GM23248 (cell line): ENCODE data around the gene NKX1-1. TPM values are rescaled to one million over a fixed set of nuclear protein-coding genes. Genes with fewer than 3 reads are reported as not detected.

ENCODE experiments used
- DNase-seq: peaks from one replicate; pipeline ENCODE4 v3.0.0-alpha.2; 2015
- H2AFZ ChIP-seq: fragments of 200-600 bp; sonication (generic); 2 replicates; pipeline ENCODE4 v1.6.1; 2016; ENCODE audit warnings: antibody characterized with exemption
- H3F3A ChIP-seq: fragments of 200-600 bp; sonication (generic); 2 replicates; pipeline ENCODE4 v1.6.1; 2016; ENCODE audit warnings: mild to moderate bottlenecking, antibody characterized with exemption, mixed run types; ENCODE audit not compliant: insufficient read depth
- H3K27ac ChIP-seq: fragments of 200-600 bp; sonication (generic); 2 replicates; pipeline ENCODE4 v1.5.1; 2016; ENCODE audit warnings: mild to moderate bottlenecking
- H3K27me3 ChIP-seq: fragments of 200-600 bp; sonication (generic); replicated peaks from 2 replicates; pipeline ENCODE4 v1.6.1; 2016; ENCODE audit warnings: mild to moderate bottlenecking; ENCODE audit not compliant: insufficient read depth
- H3K36me3 ChIP-seq: fragments of 200-600 bp; sonication (generic); 2 replicates; pipeline ENCODE4 v1.6.1; 2016; ENCODE audit warnings: low read depth, mild to moderate bottlenecking
- H3K4me1 ChIP-seq: fragments of 200-600 bp; sonication (generic); 2 replicates; pipeline ENCODE4 v1.6.1; 2016; ENCODE audit warnings: mild to moderate bottlenecking; ENCODE audit not compliant: insufficient read depth
- H3K4me2 ChIP-seq: fragments of 200-600 bp; sonication (generic); one replicate; pipeline ENCODE4 v1.6.1; 2016; ENCODE audit warnings: mild to moderate bottlenecking; ENCODE audit not compliant: unreplicated experiment
- H3K4me3 ChIP-seq: fragments of 200-600 bp; sonication (generic); 2 replicates; pipeline ENCODE4 v1.5.1; 2016; ENCODE audit warnings: mild to moderate bottlenecking
- H3K79me2 ChIP-seq: fragments of 200-600 bp; sonication (generic); 2 replicates; pipeline ENCODE4 v1.6.1; 2016; ENCODE audit warnings: mild to moderate bottlenecking; ENCODE audit not compliant: insufficient read depth
- H3K9ac ChIP-seq: fragments of 200-600 bp; sonication (generic); 2 replicates; pipeline ENCODE4 v1.6.1; 2016; ENCODE audit warnings: mild to moderate bottlenecking
- H3K9me2 ChIP-seq: fragments of 200-600 bp; sonication (generic); 2 replicates; pipeline ENCODE4 v1.6.1; 2016; ENCODE audit warnings: mixed run types, mild to moderate bottlenecking, moderate library complexity; ENCODE audit not compliant: insufficient read depth
- H3K9me3 ChIP-seq: fragments of 200-600 bp; sonication (generic); one replicate; pipeline ENCODE4 v1.6.1; 2017; ENCODE audit warnings: low read depth
- H4K20me1 ChIP-seq: fragments of 200-600 bp; sonication (generic); 2 replicates; pipeline ENCODE4 v1.6.0; 2016; ENCODE audit not compliant: insufficient read depth
- EZH2 ChIP-seq: fragments of 200-600 bp; sonication (generic); IDR thresholded peaks from 2 replicates; pipeline ENCODE4 v1.6.1; 2018; ENCODE audit warnings: antibody characterized with exemption, mild to moderate bottlenecking; ENCODE audit not compliant: insufficient read depth, poor library complexity, severe bottlenecking
- EZH2phosphoT487 ChIP-seq: fragments of 200-600 bp; sonication (generic); IDR thresholded peaks from 2 replicates; pipeline ENCODE4 v1.6.1; 2018; ENCODE audit warnings: antibody characterized with exemption, moderate library complexity, mild to moderate bottlenecking, low read depth; ENCODE audit not compliant: insufficient read depth
- WGBS, 2 experiments: methylation state at CpG; one replicate each; pipeline ENCODE4 v1.1.6; 2015 to 2017; ENCODE audit warnings: low lambda C conversion rate in 2 of 2, low coverage in 1 of 2; ENCODE audit errors: missing lambda C conversion rate in 2 of 2; 5-methylcytosine and 5-hydroxymethylcytosine counted together
- in situ Hi-C: fragments of 300-500 bp; cut with MboI; formaldehyde crosslinking; loops from 2 replicates; pipeline ENCODE4 v1.15.0; 2020
- polyA plus RNA-seq: library from polyadenylated mRNA; unstranded; fragments of >200 nt; fragmentation: Nextera tagmentation; extraction: Ambion mirVana; gene quantifications from 2 replicates; pipeline ENCODE4 v1.2.1, GENCODE V29; 2016
- total RNA-seq: library from RNA; depleted of rRNA; stranded (reverse); fragments of >200 nt; shearing (Covaris generic); gene quantifications from 2 replicates; pipeline ENCODE4 v1.2.3, GENCODE V29; 2014

Gene NKX1-1
- total and polyA plus RNA-seq, 2 experiments from 2014 or later: not detected

GRCh38 chr4:1402516-1403091 lies 3.6 kb downstream of the NKX1-1 start:
- H3K4me2 ChIP-seq: no peak overlapping the region
- no peak overlapping the region for H3K4me3 ChIP-seq
- H3K4me1 ChIP-seq: no peaks in the 10 kb centered on the region
- H3K36me3 ChIP-seq: no peaks in the 10 kb centered on the region
- TF ChIP-seq EZH2: peak; percentile 77
- TF ChIP-seq EZH2phosphoT487: peak; percentile 60; the same call in 1 of the 2 replicates
- H4K20me1 ChIP-seq: no peaks in the 10 kb centered on the region
- no peak overlapping the region for H3K9ac ChIP-seq
- no peaks in the 10 kb centered on the region for H3K79me2 ChIP-seq
- WGBS, 2 experiments: 4 to 5% methylated on average over 48 to 49 of the region's 69 CpGs
- in situ Hi-C loops: no loop called here
- no peak overlapping the region for H3K27ac ChIP-seq
- peak; percentile 42 for DNase-seq
- H2AFZ ChIP-seq: no peak overlapping the region
- H3K27me3 ChIP-seq: peaks cover 60% of the 10 kb centered on the region
- H3K9me3 ChIP-seq: no peaks in the 10 kb centered on the region
- H3K9me2 ChIP-seq: no peaks in the 10 kb centered on the region
- H3F3A ChIP-seq: no peaks in the 10 kb centered on the region

DNA sequence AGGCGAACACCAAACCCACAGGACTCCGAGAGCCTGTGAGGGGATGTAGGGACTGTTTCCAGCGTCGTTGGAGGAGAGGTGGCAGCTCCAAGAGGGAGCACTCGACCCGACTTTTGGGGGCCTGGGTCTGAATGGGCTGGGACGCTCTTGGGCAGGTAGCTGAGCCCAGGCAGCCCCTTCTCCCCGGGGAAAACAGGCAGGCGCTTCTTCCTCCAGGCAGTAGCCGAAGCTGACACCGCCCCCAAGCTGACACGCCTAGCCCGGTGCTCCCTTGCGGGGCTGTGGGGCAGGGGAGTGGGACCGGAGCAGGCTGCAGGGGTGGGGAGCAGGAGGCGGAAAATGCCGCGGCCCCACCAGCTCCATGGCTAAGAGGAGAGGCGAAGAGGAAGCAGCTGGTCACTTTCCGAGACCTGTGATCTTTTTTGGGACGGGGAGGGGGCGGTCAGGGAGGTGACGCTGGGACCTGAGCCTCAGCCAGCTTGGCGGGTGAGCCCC lies 4.2 kb downstream of the NKX1-1 start:
- no peaks in the 10 kb centered on the region for H3F3A ChIP-seq
- TF ChIP-seq EZH2phosphoT487 (no peak), EZH2 (peak; percentile 96)
- no peaks in the 10 kb centered on the region for H3K4me1 ChIP-seq
- no peak overlapping the region for H2AFZ ChIP-seq
- H3K9me2 ChIP-seq: no peaks in the 10 kb centered on the region
- no peaks in the 10 kb centered on the region for H3K9me3 ChIP-seq
- no peak overlapping the region for H3K4me2 ChIP-seq
- no peaks in the 10 kb centered on the region for H3K79me2 ChIP-seq
- WGBS, 2 experiments: 6 to 8% methylated on average over 21 to 23 of the region's 24 CpGs
- no peak for DNase-seq
- H3K27me3 ChIP-seq: peaks cover 55% of the 10 kb centered on the region
- in situ Hi-C loops: no loop called here
- H3K4me3 ChIP-seq: no peak overlapping the region
- no peaks in the 10 kb centered on the region for H4K20me1 ChIP-seq
- no peaks in the 10 kb centered on the region for H3K36me3 ChIP-seq
- H3K27ac ChIP-seq: no peak overlapping the region
- H3K9ac ChIP-seq: no peak overlapping the region

GRCh38 chr4:1401409-1402020 lies 4.7 kb downstream of the NKX1-1 start:
- H3K9me2 ChIP-seq: no peaks in the 10 kb centered on the region
- no peak overlapping the region for H3K9ac ChIP-seq
- 23 to 28% methylated on average over 16 to 18 of the region's 18 CpGs for WGBS, 2 experiments
- TF ChIP-seq EZH2: no peak
- no peak for TF ChIP-seq EZH2phosphoT487
- H3K27me3 ChIP-seq: peaks cover 50% of the 10 kb centered on the region
- H3K9me3 ChIP-seq: no peaks in the 10 kb centered on the region
- H3F3A ChIP-seq: no peaks in the 10 kb centered on the region
- no peak overlapping the region for H2AFZ ChIP-seq
- no peak overlapping the region for H3K4me3 ChIP-seq
- H3K4me2 ChIP-seq: no peak overlapping the region
- no peaks in the 10 kb centered on the region for H3K4me1 ChIP-seq
- H3K27ac ChIP-seq: no peak overlapping the region
- in situ Hi-C loops: no loop called here
- H4K20me1 ChIP-seq: no peaks in the 10 kb centered on the region
- H3K36me3 ChIP-seq: no peaks in the 10 kb centered on the region
- H3K79me2 ChIP-seq: no peaks in the 10 kb centered on the region
- no peak for DNase-seq

DNA sequence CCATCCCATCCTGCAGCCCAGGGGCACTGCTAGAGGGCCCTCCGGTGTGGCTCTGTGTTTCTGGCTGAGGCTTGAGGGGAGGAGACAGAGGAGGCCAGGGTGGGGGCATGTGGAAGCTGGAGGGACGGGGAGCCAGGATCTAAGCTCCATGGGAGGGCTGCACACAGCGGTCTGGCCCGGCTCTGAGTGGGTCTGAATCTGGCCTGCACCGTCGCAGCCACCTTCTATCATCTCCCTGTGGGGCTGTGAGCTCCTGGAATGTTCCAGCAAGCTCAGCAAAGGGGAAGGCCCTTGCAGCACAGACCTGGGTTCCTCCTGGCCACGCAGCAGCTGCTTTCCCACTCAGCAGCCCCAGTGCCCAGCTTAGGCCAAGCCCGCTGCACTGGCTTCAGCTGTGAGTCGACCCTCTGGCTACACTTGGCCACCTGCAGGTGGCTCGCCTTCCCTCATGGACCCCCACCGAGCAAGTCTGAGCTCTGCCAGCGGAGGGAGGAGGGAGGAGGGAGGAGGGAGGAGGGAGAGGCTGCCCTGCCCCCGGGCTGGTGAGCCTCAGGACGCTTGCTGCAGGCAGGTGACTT lies 5.3 kb downstream of the NKX1-1 start:
- Histone ChIP-seq H3K4me3 (no peak overlapping the region), H3K9me3 (no peaks in the 10 kb centered on the region), H3K27ac (no peak overlapping the region), H3K4me1 (no peaks in the 10 kb centered on the region), H2AFZ (no peak overlapping the region), H3K79me2 (no peaks in the 10 kb centered on the region), H4K20me1 (no peaks in the 10 kb centered on the region), H3F3A (no peaks in the 10 kb centered on the region), H3K4me2 (no peak overlapping the region), H3K27me3 (peaks cover 47% of the 10 kb centered on the region), H3K9ac (no peak overlapping the region), H3K36me3 (no peaks in the 10 kb centered on the region), H3K9me2 (no peaks in the 10 kb centered on the region)
- WGBS, 2 experiments: 27 to 39% methylated on average over 9 to 14 of the region's 14 CpGs
- no peak for TF ChIP-seq EZH2phosphoT487
- no peak for TF ChIP-seq EZH2
- in situ Hi-C loops: no loop called here
- no peak for DNase-seq
